H1 (cell line): Measurements from ENCODE around the gene CDHR5. TPM values are rescaled to one million over a fixed set of nuclear protein-coding genes. Genes with fewer than 3 reads are reported as not detected.

Experiments
- CTCF ChIA-PET: fragments of 300-600 bp; sonication (Branson Sonifier 250); formaldehyde crosslinking; loops from one replicate; lab custom pipeline; 2021; ENCODE audit not compliant: partially characterized antibody; lab: Charles Lee
- POLR2A ChIA-PET: fragments of 300-600 bp; sonication (Branson Sonifier 250); formaldehyde crosslinking; loops from one replicate; lab custom pipeline; 2021; ENCODE audit warnings: inconsistent platforms; ENCODE audit not compliant: partially characterized antibody; lab: Charles Lee
- DNase-seq, 2 experiments: peaks; one replicate each; pipeline versions ENCODE4 v3.0.0 to v3.0.0-alpha.2; 2010 to 2022; ENCODE audit warnings: low spot score in 2 of 2, low read depth in 1 of 2, mixed read lengths in 1 of 2
- FAIRE-seq: peaks from 2 replicates; lab custom pipeline; 2011; peaks lifted over from hg19 to GRCh38; lab: Jason Lieb, UNC
- H2AFZ ChIP-seq: 2 replicates; pipeline ENCODE4 v1.8.1; 2012; ENCODE audit warnings: low read length, inconsistent platforms
- H2AK5ac ChIP-seq: 2 replicates; pipeline ENCODE4 v1.6.1; 2013; ENCODE audit warnings: low read depth, low read length
- H2BK120ac ChIP-seq: replicated peaks from 2 replicates; pipeline ENCODE3; 2013; ENCODE audit warnings: low read depth, low read length, inconsistent platforms
- H2BK12ac ChIP-seq: 2 replicates; pipeline ENCODE4 v1.6.1; 2013; ENCODE audit warnings: low read depth, low read length
- H2BK15ac ChIP-seq: 2 replicates; pipeline ENCODE4 v1.6.1; 2013; ENCODE audit warnings: low read length
- H2BK20ac ChIP-seq: 2 replicates; pipeline ENCODE4 v1.6.1; 2013; ENCODE audit warnings: low read length
- H2BK5ac ChIP-seq: 2 replicates; pipeline ENCODE4 v1.6.1; 2013; ENCODE audit warnings: low read depth, low read length
- H3K14ac ChIP-seq: 2 replicates; pipeline ENCODE4 v1.6.1; 2013; ENCODE audit warnings: inconsistent platforms; ENCODE audit not compliant: insufficient read length
- H3K18ac ChIP-seq: 2 replicates; pipeline ENCODE4 v1.6.1; 2013; ENCODE audit warnings: low read length; ENCODE audit errors: extremely low read depth
- H3K23ac ChIP-seq: 2 replicates; pipeline ENCODE4 v1.6.1; 2013; ENCODE audit warnings: inconsistent platforms; ENCODE audit not compliant: insufficient read length
- H3K23me2 ChIP-seq: 2 replicates; pipeline ENCODE4 v1.6.1; 2013; ENCODE audit warnings: low read depth, low read length
- H3K27ac ChIP-seq: 2 replicates; pipeline ENCODE4 v1.6.1; 2011; ENCODE audit warnings: low read depth, low read length, inconsistent platforms
- H3K27me3 ChIP-seq, 4 experiments: replicated peaks in 1 of 4; 1 replicate in 1 of 4; 2 replicates in 3 of 4; pipeline versions ENCODE4 v1.6.1 to v1.8.1; 2011 to 2013; ENCODE audit warnings: low read length in 3 of 4, mild to moderate bottlenecking in 3 of 4, inconsistent platforms in 2 of 4, mixed read lengths in 2 of 4, moderate library complexity in 1 of 4; ENCODE audit not compliant: control insufficient read depth in 3 of 4, insufficient read depth in 3 of 4; ENCODE audit errors: extremely low read depth in 1 of 4
- H3K36me3 ChIP-seq, 4 experiments: 2 replicates each; pipeline versions ENCODE4 v1.6.1 to v1.8.1; 2011 to 2013; ENCODE audit warnings: mild to moderate bottlenecking in 4 of 4, low read length in 3 of 4, moderate library complexity in 2 of 4, control low read depth in 1 of 4, inconsistent platforms in 1 of 4; ENCODE audit not compliant: insufficient read depth in 4 of 4, control insufficient read depth in 2 of 4
- H3K4ac ChIP-seq: replicated peaks from 2 replicates; pipeline ENCODE3; 2013; ENCODE audit warnings: low read length, low read depth, mixed read lengths, inconsistent platforms; ENCODE audit not compliant: insufficient read length
- H3K4me1 ChIP-seq, 4 experiments: replicated peaks in 1 of 4; 1 replicate in 1 of 4; 2 replicates in 3 of 4; pipeline versions ENCODE4 v1.6.1 to v1.8.1; 2011 to 2013; ENCODE audit warnings: low read length in 3 of 4, inconsistent platforms in 2 of 4, mixed read lengths in 1 of 4; ENCODE audit not compliant: insufficient read depth in 4 of 4, control insufficient read depth in 3 of 4
- H3K4me2 ChIP-seq, 2 experiments: 2 replicates each; pipeline versions ENCODE4 v1.6.1 to v1.8.1; 2011 to 2013; ENCODE audit warnings: low read depth in 2 of 2, low read length in 2 of 2, control low read depth in 1 of 2, inconsistent platforms in 1 of 2, mild to moderate bottlenecking in 1 of 2; ENCODE audit not compliant: insufficient read depth in 1 of 2
- H3K4me3 ChIP-seq, 4 experiments: fragments of 200-600, 300-600 bp in 1 of 4; sonication (generic), shearing (Covaris generic), sonication (Bioruptor Twin) in 1 of 4; 2 replicates each; pipeline versions ENCODE4 v1.5.1 to v1.8.1; 2011 to 2016; ENCODE audit warnings: low read length in 4 of 4, low read depth in 3 of 4, control low read depth in 2 of 4, inconsistent platforms in 2 of 4, mild to moderate bottlenecking in 2 of 4, mixed read lengths in 1 of 4, moderate library complexity in 1 of 4; ENCODE audit not compliant: insufficient read depth in 2 of 4; ENCODE audit errors: extremely low read depth in 1 of 4
- H3K56ac ChIP-seq: replicated peaks from 2 replicates; pipeline ENCODE3; 2013; ENCODE audit warnings: low read depth, mild to moderate bottlenecking, mixed read lengths, low read length, inconsistent platforms; ENCODE audit not compliant: insufficient read length
- H3K79me1 ChIP-seq: 2 replicates; pipeline ENCODE4 v1.6.1; 2013; ENCODE audit warnings: low read depth, low read length, control low read depth
- H3K79me2 ChIP-seq, 2 experiments: 2 replicates each; pipeline versions ENCODE4 v1.6.1 to v1.8.1; 2012 to 2013; ENCODE audit warnings: low read length in 2 of 2, mild to moderate bottlenecking in 2 of 2, inconsistent platforms in 1 of 2; ENCODE audit not compliant: insufficient read depth in 2 of 2, control insufficient read depth in 1 of 2
- H3K9ac ChIP-seq, 4 experiments: replicated peaks in 1 of 4; 1 replicate in 1 of 4; 2 replicates in 3 of 4; pipeline versions ENCODE4 v1.6.1 to v1.8.1; 2011 to 2013; ENCODE audit warnings: low read depth in 3 of 4, low read length in 3 of 4, control low read depth in 2 of 4, mild to moderate bottlenecking in 2 of 4, moderate library complexity in 2 of 4, inconsistent platforms in 1 of 4; ENCODE audit errors: extremely low read depth in 1 of 4
- H3K9me3 ChIP-seq, 2 experiments: 2 replicates each; pipeline versions ENCODE4 v1.6.1 to v1.8.1; 2012 to 2013; ENCODE audit warnings: mild to moderate bottlenecking in 2 of 2, moderate library complexity in 2 of 2, control low read depth in 1 of 2, inconsistent platforms in 1 of 2, low read depth in 1 of 2, low read length in 1 of 2, mixed read lengths in 1 of 2; ENCODE audit not compliant: insufficient read depth in 2 of 2
- H4K20me1 ChIP-seq, 2 experiments: replicated peaks in 1 of 2; 2 replicates each; pipeline versions ENCODE3 to v1.8.1; 2011 to 2013; ENCODE audit warnings: inconsistent platforms in 2 of 2, low read length in 2 of 2, mild to moderate bottlenecking in 1 of 2; ENCODE audit not compliant: insufficient read depth in 2 of 2, control insufficient read depth in 1 of 2
- H4K5ac ChIP-seq: 2 replicates; pipeline ENCODE4 v1.6.1; 2013; ENCODE audit warnings: low read length, low read depth, mixed read lengths, inconsistent platforms; ENCODE audit not compliant: insufficient read length
- H4K8ac ChIP-seq: 2 replicates; pipeline ENCODE4 v1.8.0; 2013; ENCODE audit warnings: mild to moderate bottlenecking, moderate library complexity, low read length, inconsistent platforms; ENCODE audit not compliant: insufficient read depth; ENCODE audit errors: extremely low read depth
- H4K91ac ChIP-seq: replicated peaks from 2 replicates; pipeline ENCODE3; 2013; ENCODE audit warnings: low read length, mixed read lengths, inconsistent platforms; ENCODE audit not compliant: insufficient read length
- BCL11A ChIP-seq, 2 experiments: IDR thresholded peaks; one replicate each; pipeline ENCODE4 v1.6.1; 2011; ENCODE audit warnings: low read depth in 2 of 2, low read length in 2 of 2, mild to moderate bottlenecking in 2 of 2
- CTBP2 ChIP-seq: IDR thresholded peaks from 2 replicates; pipeline ENCODE4 v1.7.0; 2011; ENCODE audit warnings: borderline replicate concordance, mild to moderate bottlenecking, moderate library complexity, mixed read lengths, low read length; ENCODE audit not compliant: insufficient read depth, insufficient read length
- E2F6 ChIP-seq: IDR thresholded peaks from 2 replicates; pipeline ENCODE4 v1.6.1; 2012; ENCODE audit warnings: inconsistent platforms
- KDM1A ChIP-seq: fragments of 200-600, 300-600 bp; sonication (generic); IDR thresholded peaks from 2 replicates; pipeline ENCODE4 v1.7.1; 2016; ENCODE audit warnings: mild to moderate bottlenecking, low read length, borderline replicate concordance
- KDM4A ChIP-seq: IDR thresholded peaks from one replicate; pipeline ENCODE4 v1.7.1; 2012; ENCODE audit warnings: low read depth, mild to moderate bottlenecking, moderate library complexity, low read length, inconsistent platforms; ENCODE audit not compliant: severe bottlenecking
- MAX ChIP-seq: IDR thresholded peaks from 2 replicates; pipeline ENCODE4 v1.6.1; 2012; ENCODE audit warnings: inconsistent platforms
- NRF1 ChIP-seq: IDR thresholded peaks from 2 replicates; pipeline ENCODE4 v1.6.1; 2011; ENCODE audit warnings: mild to moderate bottlenecking, low read depth, low read length, improper control_type of control experiment
- SP2 ChIP-seq: IDR thresholded peaks from 2 replicates; pipeline ENCODE4 v1.6.1; 2012; ENCODE audit warnings: mild to moderate bottlenecking, low read length, inconsistent platforms
- SUZ12 ChIP-seq: fragments of 200-600 bp; sonication (generic); IDR thresholded peaks from 2 replicates; pipeline ENCODE4 v1.6.1; 2012; ENCODE audit warnings: mild to moderate bottlenecking, inconsistent platforms, low read length, moderate library complexity, mixed read lengths
- TAF1 ChIP-seq: IDR thresholded peaks from 2 replicates; pipeline ENCODE4 v1.6.1; 2011; ENCODE audit warnings: mild to moderate bottlenecking, low read depth, low read length
- USF2 ChIP-seq: IDR thresholded peaks from 2 replicates; pipeline ENCODE4 v1.6.1; 2011; ENCODE audit warnings: low read length, improper control_type of control experiment
- YY1 ChIP-seq: IDR thresholded peaks from 2 replicates; pipeline ENCODE4 v1.6.1; 2011; ENCODE audit warnings: low read depth, mild to moderate bottlenecking, low read length
- WGBS, 2 experiments: shearing (Covaris generic) in 1 of 2; methylation state at CpG; one replicate each; pipeline versions ENCODE4 v1.1.6 to v1.1.7; 2013 to 2015; ENCODE audit warnings: low lambda C conversion rate in 2 of 2, mixed read lengths in 2 of 2, inconsistent platforms in 1 of 2, low coverage in 1 of 2, missing lambda C conversion rate in 1 of 2; ENCODE audit not compliant: insufficient replicate concordance in 2 of 2, insufficient coverage in 1 of 2, insufficient read length in 1 of 2; ENCODE audit errors: extremely low coverage in 1 of 2, missing lambda C conversion rate in 1 of 2; 5-methylcytosine and 5-hydroxymethylcytosine counted together
- polyA plus RNA-seq, 7 experiments: library from polyadenylated mRNA; depleted of rRNA in 3 of 7; stranded (reverse) in 5 of 7; unstranded in 2 of 7; fragments of >200 nt in 5 of 7; fragments of 200-250 nt in 2 of 7; gene quantifications; 1 replicate in 5 of 7; 2 replicates in 1 of 7; 4 replicates in 1 of 7; pipeline versions ENCODE4 v1.2.1 to v1.2.3, GENCODE V29; 2011 to 2013; ENCODE audit warnings: missing spikeins in 2 of 7, mixed read lengths in 2 of 7
- total RNA-seq: library from RNA; stranded (reverse); fragmentation: NEBNext Ultra II Directional; extraction: Animal tissue kit (Norgen Biotek cat#: 25700); gene quantifications from 2 replicates; pipeline ENCODE4 v1.2.1, GENCODE V29; 2021

The CDHR5 gene
- total and polyA plus RNA-seq, 2 of the 8 experiments (the other 6 are each of a cell fraction or from before 2014, with no cell fraction given) = not detected

DNA sequence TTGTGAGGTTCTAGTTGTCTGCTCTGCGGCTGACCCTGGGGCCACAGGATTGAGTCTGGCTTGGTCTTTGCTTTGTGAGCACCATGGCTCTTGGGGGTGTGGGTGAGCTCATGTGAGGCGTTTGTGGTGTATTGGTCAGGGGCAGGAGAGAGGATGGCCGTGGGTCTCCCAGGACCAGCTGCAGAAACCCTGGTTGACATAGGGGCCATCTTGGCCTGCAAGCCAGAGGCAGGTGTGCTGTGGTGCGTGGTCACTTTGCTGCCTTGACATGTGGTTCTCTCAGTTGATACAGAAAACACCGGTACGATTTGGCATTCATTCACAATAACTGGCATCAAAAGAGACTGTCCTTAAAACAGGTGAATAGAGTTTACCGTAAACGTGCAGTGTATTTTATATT lies 37.2 kb downstream of the CDHR5 start:
- no peak overlapping the region for H3K18ac ChIP-seq
- no peak overlapping the region for H2AFZ ChIP-seq
- H4K91ac ChIP-seq = no peak overlapping the region
- no peak overlapping the region; the same call in 1 of the 2 replicates for H4K8ac ChIP-seq
- H3K14ac ChIP-seq = no peak overlapping the region
- DNase-seq (no peak), FAIRE-seq (no peak)
- no peaks in the 10 kb centered on the region for H3K4me1 ChIP-seq
- no peak overlapping the region for H3K9ac ChIP-seq
- H3K4me2 ChIP-seq = no peak overlapping the region
- H3K79me2 ChIP-seq = peaks cover 0 to 12% of the 10 kb centered on the region in 2 experiments; a peak in 2 of 4 replicates
- peaks cover 19 to 23% of the 10 kb centered on the region in 2 experiments for H4K20me1 ChIP-seq
- no peak overlapping the region for H3K23ac ChIP-seq
- H3K27ac ChIP-seq = no peak overlapping the region
- CTCF ChIA-PET = interaction anchor here (0.6 kb wide), 1 partner anchor 137 kb away, joined by 5 read pairs; no protein-coding TSS in a partner anchor
- peaks cover 8% of the 10 kb centered on the region; the same call in 1 of the 2 replicates for H3K79me1 ChIP-seq
- H3K27me3 ChIP-seq = no peaks in the 10 kb centered on the region
- H2BK120ac ChIP-seq = no peak overlapping the region
- H3K56ac ChIP-seq = no peak overlapping the region
- POLR2A ChIA-PET = interaction anchor here (0.6 to 2.2 kb wide), 2 partner anchors 10 to 16 kb away, joined by 3 to 9 read pairs; no protein-coding TSS in a partner anchor
- H4K5ac ChIP-seq = no peak overlapping the region
- H2AK5ac ChIP-seq = no peak overlapping the region
- no peak overlapping the region for H2BK15ac ChIP-seq
- H3K36me3 ChIP-seq = peaks cover 28 to 53% (median 44%) of the 10 kb centered on the region in 4 experiments; a peak in 7 of 8 replicates
- no peaks in the 10 kb centered on the region for H3K23me2 ChIP-seq
- no peak overlapping the region for H2BK20ac ChIP-seq
- H3K4me3 ChIP-seq = no peak overlapping the region
- 91% methylated on average over 8 of the region's 8 CpGs; no CpG with 5 or more reads in 1 of the 2 experiments for WGBS, 2 experiments
- no peak overlapping the region for H2BK5ac ChIP-seq
- no peak overlapping the region for H2BK12ac ChIP-seq
- H3K9me3 ChIP-seq = no peaks in the 10 kb centered on the region
- no peak overlapping the region for H3K4ac ChIP-seq
- no peak for TF ChIP-seq SUZ12
- no peak for TF ChIP-seq BCL11A (IDR thresholded peaks at IDR 0.05; ENCODE audit: low read depth in 2 of 2, low read length in 2 of 2)
- no peak for TF ChIP-seq USF2
- no peak for TF ChIP-seq MAX
- no peak for TF ChIP-seq CTBP2
- no peak for TF ChIP-seq KDM4A
- TF ChIP-seq YY1 = no peak
- no peak for TF ChIP-seq E2F6
- no peak for TF ChIP-seq NRF1
- no peak for TF ChIP-seq KDM1A
- no peak for TF ChIP-seq TAF1
- no peak for TF ChIP-seq SP2
